Hippocampal formation (tissue), 2 donors: Measurements from ENCODE around the gene TLK1.
A peak's percentile ranks its signal among the peaks of the same experiment; 100 is the strongest.

Experiments used
- DNase-seq, 2 donors: peaks; one replicate each; lab custom pipeline; 2025; lab: John Stamatoyannopoulos, UW

Gene TLK1

DNA sequence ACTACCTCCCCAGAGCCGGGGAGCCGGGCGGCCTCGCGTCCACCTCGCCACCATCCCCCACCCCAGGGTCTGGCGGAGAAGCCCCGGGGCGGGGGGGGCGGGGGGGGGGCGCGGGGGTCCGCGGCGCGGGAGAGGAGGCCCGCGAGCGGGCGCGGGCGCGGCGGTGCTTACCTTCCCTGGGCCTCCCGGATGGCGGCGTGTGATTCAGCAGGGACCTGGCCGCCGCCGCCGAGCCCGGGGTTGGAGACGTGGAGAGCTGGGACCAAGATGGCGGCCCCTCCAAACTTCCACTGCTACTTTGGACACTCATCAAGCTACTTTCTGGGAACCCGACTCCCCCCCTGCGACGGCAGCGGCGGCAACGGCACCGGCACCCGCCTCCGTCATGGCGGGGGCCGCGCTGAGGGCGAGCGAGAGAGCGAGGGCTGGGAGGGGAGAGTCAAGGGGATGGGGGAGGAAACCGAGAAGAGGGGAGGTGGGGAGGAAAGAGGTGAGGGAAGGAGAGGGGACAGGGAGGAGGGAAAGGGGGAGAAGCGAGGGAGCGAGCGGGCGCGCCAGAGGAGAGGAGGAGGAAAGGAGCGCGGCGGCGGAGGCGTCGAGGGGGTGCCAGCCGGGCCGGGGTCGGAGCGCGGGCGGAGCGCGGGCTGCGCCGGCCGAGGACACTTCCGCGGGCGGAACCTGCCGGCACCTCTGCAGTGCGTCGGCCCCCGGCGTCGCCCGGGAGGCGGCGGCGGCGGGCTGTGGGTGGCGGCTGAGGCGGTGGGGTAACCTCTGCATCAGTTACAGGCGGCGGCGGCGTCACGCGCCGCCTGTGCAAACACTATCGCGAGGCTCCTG lies at the start of gene TLK1:
TSS of gene TLK1 (minus strand) at position 775 of the 837 bp plus-strand sequence. CDS start at position 310, 465 bp downstream.
- peak; percentile 55 to 73 for DNase-seq

DNA sequence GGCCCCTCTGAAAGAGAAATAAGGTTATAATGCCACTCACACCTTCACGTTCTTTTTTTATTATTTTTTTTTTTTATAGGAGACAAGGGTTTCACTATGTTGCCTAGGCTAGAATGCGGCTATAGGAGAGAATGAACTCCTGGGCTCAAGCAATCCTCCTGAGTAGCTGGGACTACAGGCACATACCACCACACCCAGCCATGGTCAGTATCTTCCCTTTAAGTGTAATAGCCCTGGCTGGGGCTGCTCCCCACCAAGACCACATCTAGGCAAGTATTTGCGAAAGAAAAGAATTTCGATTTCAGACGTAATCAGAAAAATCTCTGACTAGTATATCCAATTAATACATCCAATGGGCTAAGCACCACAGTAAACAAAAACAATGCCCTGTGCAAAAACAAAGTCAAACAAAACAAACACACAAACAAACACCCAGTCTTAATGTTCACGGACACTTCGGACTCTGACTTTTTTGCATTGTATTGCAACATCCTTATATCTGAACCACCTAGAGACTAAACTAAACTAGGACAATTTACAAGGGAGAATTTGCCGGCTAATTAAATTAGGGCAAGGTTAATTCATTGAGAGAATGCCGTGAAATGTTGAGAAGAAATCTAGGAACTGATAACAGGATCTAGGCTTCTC lies 49.6 kb upstream of the TLK1 start:
- DNase-seq = no peak

DNA sequence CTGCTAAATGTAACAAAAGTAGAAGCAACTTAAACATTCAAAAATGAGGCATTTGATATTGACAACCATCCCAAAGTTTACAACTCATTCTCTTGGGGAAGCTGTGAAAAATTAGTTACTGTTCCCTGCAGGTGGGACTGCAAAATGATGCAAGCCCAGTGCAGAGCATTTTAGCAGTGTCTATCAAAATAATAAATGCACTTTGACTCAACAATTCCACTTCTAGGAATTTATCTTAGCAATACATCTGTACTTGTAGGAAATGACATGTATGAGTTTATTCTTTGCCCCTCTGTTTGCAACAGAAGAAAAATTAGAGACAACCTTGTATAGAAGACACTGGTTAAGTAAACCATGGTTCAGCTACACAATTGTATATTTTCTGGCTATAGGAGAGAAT lies 48.0 kb upstream of the TLK1 start:
- no peak for DNase-seq

DNA sequence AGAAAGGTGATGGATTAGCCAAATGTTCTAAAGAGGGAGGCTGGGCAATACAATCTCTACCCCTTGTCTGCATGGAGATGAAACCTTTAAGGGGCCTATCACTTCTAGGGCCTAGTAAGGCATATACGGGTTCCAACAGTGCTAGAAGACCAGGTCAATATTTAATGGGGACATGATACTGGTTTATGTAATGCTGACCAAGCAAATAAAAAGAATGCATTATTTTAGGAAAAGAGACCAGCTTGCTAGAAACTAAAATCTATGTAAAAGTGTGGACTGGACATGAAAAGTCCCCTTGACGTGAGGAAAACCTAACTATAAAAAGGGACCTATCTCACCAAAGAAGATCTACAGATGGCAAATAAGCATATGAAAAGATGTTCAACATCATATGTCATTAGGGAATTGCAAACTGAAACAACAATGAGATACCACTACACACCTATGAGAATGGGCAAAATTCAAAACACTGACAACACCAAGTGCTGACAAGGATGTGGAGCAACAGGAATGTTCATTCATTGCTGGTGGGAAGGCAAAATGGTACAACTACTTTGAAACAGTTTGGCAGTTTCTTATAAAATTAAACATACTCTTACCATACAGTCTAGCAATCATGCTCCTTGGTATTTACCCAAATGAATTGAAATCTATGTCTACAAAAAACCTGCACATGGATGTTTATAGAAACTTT lies 45.9 kb upstream of the TLK1 start:
- DNase-seq = no peak

DNA sequence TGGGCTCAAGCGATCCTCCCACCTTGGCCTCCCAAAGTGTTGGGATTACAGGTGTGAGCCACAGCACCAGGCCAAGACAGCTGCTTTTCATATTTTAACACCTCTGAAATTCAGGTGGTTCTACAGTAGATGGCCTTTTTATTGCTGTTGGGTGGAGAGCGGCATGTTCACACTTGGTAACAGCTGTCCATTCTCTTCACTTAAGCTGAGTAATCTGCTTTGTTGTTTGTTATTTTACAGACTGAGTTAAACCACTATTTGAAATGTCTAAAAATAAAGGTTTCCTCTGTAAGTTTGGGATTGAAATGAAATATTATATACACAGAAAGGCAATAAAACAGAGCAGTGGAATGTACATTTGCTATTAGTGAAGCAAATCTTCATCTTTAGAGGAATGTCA lies 44.9 kb upstream of the TLK1 start:
- no peak for DNase-seq

DNA sequence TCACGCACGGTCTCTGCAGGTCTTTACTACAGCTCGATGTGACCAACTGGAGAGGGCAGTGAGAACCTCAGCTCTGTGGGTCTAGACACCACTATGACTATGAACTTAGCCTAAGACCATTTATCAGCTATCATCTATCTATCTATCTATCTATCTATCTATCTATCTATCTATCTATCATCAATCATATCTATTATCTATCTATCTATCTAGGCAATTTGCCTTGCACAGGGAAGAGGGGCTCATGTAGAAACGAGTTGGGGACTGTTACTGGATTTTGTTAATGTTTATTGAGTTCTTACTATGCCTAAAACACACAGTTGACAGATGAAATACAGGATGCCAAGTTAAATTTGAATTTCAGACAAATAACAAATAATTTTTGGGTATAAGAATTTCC lies 41.1 kb upstream of the TLK1 start:
- no peak for DNase-seq

DNA sequence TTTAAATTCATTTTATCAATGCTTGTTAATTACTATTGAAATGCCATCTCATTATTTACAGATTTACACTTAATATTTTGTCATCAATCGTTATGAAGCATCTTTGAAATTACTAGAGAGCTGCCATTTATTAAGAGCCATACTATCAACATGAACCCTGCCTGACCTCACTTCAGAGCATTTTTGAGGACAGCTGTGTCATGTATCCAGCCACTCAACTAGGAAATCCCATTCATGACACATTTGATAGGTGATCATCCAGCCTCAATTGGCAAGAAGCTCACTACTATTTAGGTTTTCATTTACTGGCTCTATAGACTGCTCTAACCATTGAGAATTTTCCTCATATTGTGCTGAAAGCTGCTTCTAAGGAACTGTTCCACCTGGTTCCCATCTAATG lies 40.6 kb upstream of the TLK1 start:
- no peak for DNase-seq

DNA sequence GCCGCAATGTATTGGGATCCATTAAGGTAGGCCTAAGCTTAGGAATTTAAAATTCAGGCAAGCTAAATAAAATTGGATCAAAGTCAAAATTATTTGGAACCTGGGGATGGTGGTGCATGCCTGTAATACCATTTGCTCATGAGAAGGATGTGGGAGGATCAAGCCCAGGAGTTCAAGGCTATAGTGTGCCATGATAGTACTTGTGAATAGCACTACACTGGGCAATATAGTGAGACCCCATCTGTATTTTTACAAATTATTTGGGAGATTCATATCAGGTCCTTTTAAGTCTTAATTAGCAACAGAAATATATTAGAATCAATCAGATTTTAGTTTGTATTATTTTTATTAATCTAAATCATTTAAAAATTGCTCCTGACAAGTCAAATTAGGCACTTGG lies 39.8 kb upstream of the TLK1 start:
- DNase-seq = no peak

DNA sequence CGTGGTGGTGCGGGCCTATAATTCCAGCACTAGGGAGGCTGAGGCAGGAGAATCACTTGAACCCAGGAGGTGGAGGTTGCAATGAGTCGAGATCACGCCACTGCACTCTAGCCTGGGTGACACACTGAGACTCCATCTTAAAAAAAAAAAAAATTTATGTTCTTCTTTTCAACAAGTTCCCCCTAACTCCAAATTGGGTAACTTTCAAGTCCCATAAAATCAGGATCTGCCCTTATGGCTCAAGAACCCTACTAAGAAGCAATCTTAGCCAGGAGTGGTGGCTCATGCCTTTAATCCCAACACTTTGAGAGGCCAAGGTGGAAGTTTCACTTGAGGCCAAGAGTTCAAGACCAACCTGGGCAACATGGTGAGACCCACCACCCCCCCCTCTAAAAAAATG lies 30.3 kb upstream of the TLK1 start:
- DNase-seq = no peak

DNA sequence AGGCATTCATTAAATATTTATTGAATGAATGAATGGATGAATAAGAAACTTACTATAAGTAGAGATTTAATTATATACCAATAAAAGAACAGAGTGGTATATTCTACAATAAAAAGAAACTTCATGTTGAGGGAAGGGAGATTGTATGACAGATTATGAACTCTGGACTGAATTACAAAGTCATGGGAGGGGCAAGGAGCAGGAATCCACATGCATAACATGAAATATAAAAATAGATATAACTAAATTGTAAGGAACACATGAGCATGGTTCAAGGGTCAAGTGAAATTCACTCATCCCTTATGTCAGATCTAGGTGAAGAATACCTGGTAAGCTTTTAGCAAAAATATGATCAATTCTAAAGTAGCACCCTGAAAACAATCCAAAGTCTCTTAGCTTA lies 27.1 kb upstream of the TLK1 start:
- DNase-seq = no peak

DNA sequence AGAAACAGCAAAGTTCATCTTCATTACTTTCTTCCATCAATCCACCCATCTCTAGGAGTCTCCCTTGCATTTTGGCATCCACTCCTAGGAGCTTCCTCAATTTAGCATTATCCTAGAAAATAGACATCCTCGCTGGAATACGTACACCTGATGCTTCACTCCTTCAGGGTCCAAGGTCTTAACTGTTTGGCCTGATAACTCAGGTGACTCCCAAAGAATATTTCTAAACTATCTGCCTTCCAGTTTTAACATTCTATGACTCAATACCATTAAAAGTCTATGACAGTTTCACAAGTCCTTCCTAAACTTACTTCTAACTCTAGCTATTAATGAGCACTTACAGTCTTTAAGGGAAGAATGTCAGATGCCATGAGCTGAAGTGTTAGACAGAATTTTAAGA lies 26.5 kb upstream of the TLK1 start:
- no peak for DNase-seq

DNA sequence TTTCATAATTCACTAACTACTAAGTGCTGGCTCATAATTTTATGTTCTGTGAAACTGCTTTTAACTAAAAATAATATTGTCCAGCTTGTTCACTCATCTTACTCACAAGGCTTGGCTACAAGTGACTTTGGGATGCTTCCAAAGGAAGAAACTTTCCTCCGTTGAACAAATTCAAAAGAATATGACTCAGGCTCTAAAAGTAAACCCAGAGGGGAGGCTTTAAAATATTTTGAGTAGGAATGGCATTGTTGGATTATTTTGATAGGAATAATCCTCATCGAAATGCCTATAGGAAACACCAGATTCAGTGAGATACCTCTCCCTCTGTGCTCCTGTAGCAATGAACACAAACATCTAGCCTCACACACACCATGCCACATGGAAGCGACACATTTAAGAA lies 25.2 kb upstream of the TLK1 start:
- no peak for DNase-seq

DNA sequence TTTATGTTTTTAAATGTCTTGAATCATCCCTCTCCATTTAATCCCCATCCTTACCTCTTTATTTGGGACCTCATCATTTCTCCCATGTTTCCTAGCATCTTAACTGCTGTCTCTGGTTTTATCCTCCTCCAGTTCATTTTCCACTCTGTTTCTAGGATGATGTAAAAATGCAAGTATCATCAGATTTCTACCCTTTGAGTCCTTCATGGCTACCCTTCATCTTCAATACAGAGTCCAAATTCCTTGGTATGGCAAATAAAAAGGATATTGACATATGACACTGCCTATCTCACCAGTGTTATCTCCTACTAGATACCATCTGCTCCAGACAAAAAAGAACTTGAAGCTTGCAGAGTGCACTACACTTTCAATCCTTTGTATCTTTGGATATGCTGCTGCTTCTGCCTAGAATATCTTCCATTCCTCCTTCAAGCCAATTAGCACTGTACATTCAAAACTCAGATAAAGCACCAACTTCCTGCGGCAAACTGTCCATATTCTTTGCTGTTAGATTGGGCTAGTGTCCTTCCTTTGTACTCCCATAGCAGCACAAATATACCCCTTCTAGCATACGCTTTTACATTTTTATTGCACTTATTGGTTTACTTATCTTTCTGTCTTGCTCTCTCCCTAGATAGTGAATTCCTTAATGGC lies 24.6 kb upstream of the TLK1 start:
- DNase-seq = no peak

DNA sequence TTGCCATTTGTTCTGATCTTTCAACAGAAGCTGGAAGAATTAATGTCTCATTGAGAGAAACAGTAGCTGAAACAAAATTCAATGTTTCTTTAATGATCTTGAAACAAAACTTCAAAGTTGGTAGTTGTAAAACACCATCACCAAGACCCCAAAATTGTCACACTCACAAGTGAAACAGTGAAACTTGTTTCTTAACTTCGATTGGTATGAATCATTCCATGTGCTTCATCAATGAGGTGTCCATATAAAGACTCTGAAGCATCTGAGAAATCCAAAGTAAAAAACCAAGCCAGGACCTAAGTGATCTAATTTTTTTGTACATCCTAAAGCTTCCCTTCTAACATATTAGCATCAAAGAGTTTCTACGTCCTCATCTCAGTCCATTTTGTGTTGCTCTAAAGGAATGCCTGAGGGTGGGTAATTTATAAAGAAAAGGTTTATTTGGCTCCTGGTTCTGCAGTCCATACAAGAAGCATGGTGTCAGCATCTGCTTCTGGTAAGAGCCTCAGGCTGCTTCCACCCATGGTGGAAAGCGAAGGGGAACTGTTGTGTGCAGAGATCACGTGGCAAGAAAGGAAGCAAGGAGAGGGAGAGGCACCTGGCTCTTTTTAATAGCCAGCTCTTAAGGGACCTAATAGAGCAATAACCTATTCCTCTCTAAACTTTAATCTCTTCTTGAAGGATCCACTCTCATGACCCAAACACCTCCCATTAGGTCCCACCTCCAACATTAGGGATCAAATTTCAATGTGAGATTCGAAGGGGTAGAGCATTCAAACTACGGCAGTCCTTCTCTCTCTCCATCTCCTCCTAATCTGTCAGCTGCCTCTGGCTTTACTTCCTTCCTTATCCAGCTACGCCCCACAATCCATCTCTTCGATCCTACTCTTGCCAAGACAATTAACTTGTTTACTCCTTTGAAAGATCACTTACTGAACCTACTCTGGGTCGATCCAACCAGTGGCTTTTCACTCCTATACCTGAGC lies 20.7 kb upstream of the TLK1 start:
- DNase-seq = no peak

DNA sequence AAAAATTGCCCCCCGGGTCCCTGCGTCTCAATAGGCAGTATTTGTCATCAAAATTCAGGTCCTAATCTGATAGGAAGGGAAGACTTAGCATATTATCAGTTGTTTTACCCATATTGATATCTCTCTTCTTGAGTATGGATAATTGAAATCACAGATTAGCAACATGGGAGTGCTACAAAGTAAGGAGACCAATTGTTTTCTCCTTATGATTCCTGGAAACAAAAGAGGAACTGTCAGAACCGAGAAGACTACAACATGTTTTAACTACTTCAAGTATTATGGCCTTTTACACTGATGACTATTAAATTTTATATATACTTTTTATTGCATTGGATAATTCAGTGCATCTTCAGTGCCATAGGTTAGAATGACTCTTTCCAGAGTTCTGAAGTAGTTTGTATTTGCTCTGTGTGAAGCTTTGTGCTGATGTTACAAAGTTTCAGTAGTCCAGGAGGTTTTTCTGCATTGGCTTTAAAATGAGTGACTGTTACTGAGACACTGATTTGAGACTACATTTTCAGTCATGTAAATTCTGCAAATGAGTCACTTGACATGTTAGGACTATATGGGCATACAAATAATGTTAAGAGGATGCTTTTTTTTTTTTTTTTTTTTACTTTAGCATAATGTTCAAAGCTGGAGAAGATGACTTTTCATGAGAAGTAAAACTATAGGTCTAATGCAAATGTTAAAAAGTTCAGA lies 19.7 kb upstream of the TLK1 start:
- DNase-seq = no peak

DNA sequence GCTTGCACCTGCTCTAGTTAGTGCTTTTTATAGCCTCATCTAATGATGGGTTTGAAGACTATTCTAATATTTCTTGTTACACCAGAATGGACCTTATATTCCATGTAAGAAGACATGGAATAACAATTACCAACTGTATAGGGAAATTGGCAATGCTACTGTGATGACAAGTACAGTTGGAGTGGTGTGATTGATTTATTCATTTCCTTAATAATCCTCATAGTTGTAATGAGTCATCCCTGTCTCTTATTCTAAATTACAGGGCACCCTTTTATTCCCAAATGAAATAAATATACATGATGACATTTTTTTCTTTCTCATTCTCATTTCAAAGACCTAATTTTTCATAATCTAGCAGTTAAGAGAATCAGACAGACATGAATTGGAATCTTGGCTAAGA lies 18.3 kb upstream of the TLK1 start:
- no peak for DNase-seq

DNA sequence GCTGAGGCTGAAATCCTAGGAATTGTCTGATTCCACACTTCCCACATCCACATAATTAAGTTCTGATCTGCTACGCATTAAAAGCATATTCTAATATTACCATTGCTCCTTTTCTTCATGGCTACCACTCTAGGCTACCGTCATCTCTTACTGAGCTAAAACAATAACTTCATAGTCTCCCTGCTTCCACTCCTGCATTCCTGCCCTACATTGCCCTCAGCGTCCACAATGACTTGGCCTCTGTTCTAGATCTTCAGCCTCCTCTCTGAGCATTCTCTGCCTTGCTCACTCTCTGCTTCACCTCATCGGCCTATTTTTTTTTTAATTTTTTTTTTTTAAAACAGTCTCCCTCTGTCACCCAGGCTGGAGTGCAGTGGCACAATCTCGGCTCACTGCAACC lies 15.8 kb upstream of the TLK1 start:
- DNase-seq = no peak

DNA sequence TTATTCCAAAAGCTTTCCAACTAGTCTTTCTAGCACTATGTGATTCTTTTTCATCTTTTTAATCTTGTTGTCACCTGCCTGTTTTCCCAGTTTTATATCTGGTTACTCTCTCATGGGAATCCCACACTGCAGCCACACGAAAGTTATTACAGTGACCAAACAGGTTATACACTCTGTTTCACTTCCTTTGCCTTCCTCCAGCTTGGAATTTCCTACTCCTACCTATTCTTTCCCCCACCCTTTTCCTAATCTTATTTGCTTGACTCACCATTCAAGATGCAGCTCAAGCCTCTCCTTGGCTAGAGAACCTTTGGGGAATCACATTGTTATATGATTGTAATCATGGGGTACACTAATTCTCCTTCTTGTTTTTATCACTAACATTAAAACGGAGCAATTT lies 13.4 kb upstream of the TLK1 start:
- DNase-seq = no peak

DNA sequence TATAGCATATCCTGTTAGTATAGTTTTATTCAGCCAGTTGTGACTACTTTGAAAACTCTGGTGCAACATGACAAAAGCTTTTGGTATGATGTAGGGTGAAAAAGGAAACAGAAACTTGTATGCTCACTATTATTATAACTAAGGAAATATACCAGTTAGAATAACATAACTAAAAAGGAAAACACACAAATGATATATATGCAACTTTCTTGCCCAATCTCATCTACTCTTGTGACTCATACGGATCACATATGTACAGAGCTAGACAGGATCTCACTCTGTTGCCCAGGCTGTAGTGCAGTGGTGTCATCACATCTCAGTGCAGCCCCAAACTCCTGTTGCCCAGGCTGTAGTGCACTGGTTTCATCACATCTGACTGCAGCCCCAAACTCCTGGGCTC lies 12.4 kb upstream of the TLK1 start:
- DNase-seq = no peak

DNA sequence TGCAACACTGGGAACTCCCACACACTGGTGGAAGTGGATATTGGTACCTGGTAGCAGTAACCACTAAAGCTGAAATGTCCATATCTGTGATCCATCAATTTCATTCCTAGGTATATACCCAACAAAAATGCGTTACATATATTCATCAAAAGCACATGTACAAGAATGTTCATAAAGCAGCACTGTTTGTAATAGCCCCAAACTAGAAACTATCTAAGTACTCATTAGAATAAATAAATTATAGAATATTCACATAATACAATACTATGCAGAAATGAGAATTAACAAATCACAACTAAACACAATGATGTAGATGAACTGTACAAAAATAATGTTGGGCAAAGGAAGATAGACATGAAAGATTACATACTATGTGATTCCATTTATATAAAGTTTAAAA lies 11.1 kb upstream of the TLK1 start:
- no peak for DNase-seq

DNA sequence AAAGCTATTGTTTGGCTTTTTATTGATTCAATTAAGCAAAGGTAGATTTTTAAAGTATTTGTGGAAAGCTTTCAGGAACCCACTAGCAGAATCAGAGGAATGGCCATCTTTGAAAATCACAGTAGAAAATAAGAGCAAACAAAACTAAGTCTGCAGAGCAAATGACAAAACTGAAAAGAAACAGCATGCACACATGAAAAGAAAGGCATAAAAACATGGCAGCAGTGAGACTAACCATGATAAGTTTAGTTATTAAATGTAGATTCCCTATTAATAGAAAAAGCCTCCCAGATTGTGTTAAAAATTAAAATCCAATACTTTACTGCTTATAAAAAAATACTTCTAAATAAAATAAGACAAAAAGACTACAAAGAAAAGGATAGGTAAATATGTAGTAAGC lies 9.1 kb upstream of the TLK1 start:
- no peak for DNase-seq
